Fibroblast of peridontal ligament (primary cell): ENCODE data around the gene STK17B.
"Not testable (repeated sequence)": the region's sequence is repeated elsewhere in the genome, so short reads cannot be mapped to it uniquely, and the experiment has no call there.

Experiments used
- DNase-seq: peaks from one replicate; pipeline ENCODE4 v3.0.0-alpha.2; 2010; ENCODE audit errors: extremely low read depth

The STK17B gene

DNA sequence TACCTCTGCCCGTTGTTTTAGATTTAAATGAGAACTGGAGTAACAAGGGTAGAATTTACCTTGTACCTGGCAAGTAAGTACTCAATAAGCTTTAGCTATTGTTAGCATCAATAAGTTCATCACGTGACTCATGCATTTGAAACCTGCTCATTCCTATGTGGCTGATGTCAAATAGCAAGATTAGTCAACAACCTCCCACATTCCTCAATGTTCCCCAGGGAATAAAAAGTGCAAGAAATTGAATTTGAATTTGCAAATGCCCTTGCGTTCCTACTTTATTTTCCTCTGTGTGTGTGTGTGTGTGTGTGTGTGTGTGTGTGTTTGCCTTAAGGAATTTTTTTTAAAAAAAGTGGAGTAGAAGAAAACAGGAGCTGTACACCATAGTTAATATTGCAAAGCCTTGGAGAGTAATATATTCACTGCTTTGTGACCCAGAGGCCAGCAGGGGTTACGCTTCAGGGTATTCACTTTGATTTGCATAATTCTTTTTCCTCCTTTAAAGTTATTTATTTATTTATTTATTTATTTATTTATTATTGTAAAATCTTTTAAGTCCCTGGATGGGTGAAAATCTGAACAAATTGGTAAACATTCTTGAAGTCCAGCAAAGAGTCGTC lies 58.9 kb downstream of the STK17B start:
- DNase-seq: peak; percentile 93

DNA sequence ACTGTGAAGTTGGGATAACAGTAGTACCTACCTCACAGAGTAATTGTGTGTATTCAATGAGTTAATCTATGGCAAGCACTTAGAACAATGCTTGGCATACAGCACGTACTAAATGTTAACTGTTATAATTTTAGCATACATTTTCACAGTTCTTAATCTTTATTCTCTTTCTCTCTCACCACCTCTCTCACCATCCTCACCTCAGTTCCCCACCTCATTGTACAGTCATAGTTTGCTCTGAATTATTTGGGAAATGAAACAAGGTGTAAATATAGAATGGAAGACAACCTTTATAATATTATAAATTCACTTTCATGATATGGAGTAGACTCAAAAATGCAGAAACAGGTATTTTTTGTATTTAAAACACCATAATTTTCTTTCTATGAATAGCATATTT lies 62.8 kb downstream of the STK17B start:
- no peak for DNase-seq

DNA sequence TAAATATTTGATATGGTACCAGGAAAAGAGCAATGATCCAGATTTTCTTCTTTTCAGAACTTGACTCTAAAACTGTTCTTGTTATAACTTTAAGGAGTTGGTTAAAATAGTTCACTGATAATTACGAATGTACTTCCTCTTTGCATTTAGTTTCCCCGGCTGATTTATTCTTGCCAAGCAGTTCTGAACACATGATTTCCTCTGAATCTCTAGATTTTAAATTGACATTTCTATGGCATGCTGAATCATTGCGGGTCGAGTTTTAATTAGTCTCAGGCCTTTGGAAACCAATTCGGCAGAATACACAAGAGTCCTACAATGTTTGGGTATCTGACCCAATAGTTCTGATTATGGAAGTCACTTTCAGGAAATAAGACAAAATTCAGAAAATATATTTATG lies 65.4 kb downstream of the STK17B start:
- peak; percentile 85 for DNase-seq

DNA sequence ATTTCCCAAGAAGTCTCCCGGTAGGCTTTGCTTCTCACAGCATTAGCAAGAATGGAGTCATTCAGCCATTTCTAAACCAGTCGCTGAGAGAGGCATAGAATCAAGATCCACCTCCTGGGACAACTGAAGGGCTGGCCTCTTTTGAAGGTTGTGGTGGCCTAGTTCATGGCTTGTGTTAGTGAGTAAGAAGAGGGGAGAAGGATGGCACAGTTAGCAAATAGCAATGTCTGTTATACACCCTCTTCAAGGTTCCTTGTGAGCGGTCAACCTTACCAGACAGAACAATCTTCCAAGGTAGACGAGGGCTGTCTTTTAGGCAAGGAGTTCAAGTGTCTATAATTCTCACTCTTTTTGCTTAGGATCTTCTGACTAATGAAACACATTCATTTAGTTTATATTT lies 67.3 kb downstream of the STK17B start:
- no peak for DNase-seq

DNA sequence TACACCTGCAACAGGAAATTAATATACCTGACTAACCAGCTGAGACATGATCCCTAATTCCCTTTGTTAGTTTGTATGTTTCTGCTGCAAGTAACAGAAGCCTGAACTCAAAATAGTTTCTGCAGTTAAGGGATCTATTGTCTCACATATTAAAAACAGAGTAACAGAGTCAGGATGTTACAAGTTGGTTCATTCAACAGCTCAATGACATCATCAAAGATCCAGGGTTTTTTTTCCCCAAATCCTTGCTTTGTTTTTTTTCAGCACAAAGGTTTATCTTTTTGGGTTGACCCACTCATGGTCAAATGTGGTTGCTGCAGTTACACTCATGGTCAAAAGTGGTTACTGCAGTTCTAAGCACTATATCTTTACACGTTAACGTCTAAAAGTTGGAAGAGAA lies 67.8 kb downstream of the STK17B start:
- no peak for DNase-seq

DNA sequence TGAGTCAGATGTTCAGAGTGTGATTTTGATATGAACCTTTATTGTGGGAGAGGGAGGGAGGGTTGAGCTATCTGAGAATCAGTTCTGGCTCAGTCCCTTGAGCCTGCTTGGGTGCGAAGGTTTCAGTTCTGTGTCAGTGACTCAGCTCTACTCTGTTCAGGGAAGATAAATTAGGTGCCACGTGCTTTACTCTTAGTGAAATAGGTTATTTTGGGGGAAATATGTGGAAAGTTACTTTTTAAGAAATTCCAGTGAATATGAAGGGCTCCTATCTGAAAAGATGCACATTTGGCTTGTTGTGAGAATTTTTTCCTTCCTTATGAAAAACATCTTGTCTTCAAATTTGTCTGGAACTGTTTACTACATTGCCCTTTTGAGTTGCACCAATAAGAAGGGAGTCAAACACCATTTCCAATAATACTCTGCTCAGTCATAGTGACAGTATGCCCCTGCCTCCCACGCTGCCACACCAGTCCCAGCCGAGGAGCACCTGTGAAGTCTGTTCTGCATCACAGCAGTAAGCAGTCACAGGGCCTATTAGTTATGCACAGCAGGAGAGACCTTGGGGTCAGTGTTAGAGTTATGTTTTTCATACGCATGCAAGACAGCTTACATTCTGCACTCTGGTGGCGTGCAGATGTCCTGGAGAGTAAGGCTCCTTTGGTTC lies 69.9 kb downstream of the STK17B start:
- DNase-seq: peak; percentile 27

DNA sequence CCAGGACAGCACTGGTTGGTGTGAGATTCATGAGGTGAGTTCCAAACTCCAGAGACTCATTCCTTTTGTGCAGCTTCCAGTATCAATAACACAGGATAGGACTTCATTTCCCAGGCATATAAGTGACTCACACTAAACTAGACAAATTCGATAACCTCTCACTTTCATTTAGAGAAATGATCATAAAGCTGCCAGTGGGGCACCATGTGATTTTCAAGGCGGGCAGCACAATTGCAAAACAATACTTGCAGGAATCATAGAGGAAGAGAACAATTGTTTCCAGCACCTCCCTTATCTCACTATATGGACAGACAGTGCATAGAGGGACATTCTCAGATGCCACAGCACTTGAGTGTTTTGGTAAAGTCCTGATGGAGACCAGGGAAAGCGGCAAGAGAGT lies 71.5 kb downstream of the STK17B start:
- DNase-seq: no peak

DNA sequence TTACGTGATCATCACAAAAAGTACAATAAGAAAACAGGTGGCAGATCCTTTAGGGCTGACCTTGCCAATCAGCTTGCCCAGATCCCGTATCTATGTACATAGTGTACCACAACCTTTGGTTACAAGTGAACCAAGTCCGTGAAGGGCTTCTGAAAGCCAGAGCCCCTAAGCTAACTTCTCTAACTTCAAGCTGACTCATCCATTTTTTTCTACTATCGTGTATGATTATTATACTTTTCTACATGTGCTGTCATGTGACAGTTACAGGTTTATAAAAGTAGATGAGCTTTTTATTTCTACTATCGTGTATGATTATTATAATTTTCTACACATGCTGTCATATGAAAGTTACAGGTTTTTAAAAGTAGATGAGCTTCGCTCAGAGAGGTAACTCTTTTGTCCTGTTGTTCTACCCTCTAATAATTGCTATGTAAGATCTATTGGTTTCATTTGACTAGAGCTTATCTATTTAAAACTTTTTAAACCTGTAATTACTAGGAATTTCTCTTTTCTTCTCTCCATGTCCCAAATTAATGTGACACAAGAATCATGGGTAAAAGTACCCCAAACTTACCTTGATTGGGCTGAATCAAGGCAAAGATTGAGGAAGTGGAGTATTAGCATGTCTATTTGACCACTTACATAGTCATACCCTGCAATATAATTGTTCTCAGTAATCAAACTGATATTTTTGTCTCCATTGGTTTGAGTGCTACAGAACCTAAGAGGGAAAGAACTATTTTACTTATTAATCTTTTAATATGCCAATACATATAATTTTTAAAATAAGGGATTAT lies 73.3 kb downstream of the STK17B start:
- no peak for DNase-seq

DNA sequence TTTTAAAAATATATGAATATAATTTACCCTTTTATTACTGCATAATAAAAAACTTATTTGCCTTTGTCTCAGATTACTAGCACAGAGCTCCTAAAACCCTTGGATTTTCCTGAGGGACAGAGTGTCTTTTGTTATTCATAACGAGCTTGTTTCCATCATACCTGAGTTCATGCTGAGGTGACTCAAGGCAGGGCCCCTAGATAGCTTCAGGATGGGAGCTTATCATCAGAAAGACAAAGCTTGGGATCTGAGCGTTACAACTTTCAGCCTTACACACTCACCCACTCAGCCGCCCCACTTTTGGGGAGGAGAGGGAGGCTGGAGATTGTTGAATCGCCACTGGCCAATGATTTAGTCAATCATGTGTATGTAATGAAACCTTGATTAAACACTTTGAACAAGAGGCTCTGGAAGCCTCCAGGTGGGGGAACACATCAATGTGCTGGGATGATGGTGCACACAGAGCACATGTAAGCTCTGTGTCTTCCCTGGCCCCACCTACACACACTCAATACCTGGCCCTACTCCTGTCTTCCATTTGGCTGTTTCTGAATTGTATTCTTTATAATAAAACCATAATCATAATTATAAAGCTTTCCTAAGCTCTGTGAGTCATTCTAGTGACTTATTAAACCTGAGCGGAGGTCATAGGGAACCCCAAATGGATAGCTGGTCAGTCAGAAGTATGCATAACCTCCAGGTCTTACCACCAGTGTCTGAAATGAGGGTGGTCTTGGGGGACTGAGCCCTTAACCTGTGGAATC lies 74.2 kb downstream of the STK17B start:
- DNase-seq: no peak

DNA sequence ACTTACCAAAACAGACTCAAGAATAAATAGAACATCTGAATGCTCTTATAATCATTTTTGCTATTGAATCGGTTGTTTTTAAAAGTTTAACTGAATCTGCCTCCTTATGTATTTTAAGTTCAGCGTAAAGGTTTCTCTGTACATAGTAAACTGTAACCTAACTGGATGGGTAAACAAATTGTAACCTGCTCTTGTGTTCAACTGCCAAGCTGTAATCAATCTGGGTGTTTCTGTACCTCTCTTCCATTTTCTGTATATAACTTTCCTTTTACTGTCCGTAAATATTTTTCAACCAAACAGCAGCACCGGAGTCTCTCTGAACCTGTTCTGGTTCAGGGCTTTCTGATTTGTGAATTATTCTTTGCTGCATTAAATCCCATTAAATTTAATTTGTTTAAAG lies 75.1 kb downstream of the STK17B start:
- no peak for DNase-seq

DNA sequence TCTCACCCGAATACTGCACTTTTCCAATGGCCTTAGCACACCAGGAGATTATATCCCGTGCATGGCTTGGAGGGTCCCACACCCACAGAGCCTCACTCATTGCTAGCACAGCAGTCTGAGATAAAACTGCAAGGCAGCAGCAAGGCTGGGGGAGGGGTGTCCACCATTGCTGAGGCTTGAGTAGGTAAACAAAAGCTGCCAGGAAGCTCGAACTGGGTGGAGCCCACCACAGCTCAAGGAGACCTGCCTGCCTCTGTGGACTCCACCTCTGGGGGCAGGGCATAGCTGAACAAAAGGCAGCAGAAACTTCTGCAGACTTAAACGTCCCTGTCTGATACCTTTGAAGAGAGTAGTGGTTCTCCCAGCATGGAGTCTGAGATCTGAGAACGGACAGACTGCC lies 81.9 kb downstream of the STK17B start:
- DNase-seq: not testable (repeated sequence)

DNA sequence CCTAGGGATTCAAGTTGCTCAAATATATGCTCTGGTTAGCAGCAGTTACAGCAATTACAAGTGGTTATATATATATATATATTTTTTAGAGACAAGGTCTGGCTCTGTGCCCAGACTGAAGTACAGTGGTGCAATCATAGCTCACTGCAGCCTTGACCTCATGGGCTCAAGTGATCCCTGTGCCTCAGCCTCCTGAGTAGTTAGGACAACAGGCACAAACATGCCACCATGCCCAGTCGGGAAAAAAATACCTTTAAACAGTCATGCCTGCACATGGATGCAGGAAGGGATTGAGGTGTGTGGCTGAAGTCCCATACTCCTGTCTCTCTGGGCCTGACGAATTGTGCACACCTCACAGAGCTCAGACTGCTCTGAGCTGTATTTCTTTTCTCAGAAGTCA lies 83.2 kb downstream of the STK17B start:
- peak; percentile 48 for DNase-seq

DNA sequence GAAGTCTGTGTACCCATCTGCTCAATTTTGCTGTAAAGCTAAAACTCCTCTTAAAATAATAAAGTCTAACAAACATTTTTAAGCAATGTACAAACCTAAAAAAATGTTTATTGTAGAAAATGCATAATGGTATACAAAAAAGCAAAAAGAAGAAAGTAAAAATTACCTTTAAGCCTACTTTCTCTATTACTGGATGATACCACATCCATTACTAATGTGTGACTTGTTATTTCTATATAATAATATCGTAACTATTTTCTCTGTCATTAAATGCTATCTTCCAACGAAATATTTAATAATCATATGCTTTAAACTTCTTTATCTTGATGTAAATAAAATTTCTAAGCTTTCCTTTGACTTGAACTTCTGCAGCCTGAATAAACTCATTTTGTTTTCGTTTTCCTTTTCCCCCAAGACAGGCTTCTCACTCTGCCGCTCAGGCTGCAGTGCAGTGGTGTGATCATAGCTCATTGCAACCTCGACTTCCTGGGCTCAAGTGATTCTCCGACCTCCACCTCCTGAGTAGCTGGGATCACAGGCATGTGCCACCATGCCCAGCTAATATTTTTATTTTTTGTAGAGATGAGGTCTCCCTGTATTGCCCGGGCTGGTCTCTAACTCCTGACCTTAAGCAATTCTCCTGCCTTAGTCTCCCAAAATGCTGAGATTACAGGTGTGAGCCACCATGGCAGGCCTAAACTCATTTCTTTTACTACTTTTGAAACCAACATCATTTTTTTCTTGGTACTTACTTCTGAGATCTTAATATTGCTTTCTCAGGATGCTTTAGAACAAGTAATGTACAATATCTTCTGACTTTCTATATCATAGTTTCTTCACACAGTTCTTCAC lies 84.6 kb downstream of the STK17B start:
- DNase-seq: no peak

DNA sequence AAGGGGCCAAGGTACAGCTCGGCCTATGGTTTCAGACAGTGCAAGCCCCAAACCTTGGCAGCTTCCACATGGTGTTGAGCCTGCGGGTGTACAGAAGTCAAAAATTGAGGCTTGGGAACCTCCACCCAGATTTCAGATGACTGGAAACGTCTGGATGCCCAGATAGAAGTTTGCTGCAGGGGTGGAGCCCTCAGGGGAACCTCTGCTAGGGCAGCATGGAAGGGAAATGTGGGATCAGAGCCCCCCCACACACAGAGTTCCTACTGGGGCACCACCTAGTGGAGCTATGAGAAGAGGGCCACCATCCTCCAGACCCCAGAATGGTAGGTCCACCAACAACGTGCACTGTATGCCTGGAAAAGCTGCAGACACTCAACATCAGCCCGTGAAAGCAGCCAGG lies 87.8 kb downstream of the STK17B start:
- DNase-seq: no peak
